Glutamatergic neuron (in vitro differentiated cells): Measurements from ENCODE around the gene FAM20C. TPM values are rescaled to one million over a fixed set of nuclear protein-coding genes. Genes with fewer than 3 reads are reported as not detected.
"Not testable (repeated sequence)": the region's sequence is repeated elsewhere in the genome, so short reads cannot be mapped to it uniquely, and the experiment has no call there.

Experiments used
- DNase-seq: peaks from one replicate; pipeline ENCODE4 v3.0.0; 2022
- H3K27ac Mint-ChIP-seq: one replicate; pipeline ENCODE4 v1.8.0; 2020; ENCODE audit warnings: mild to moderate bottlenecking, mixed read lengths, inconsistent platforms; ENCODE audit not compliant: unreplicated experiment
- H3K27me3 Mint-ChIP-seq: one replicate; pipeline ENCODE4 v1.8.0; 2020; ENCODE audit warnings: mild to moderate bottlenecking, moderate library complexity, mixed read lengths, inconsistent platforms; ENCODE audit not compliant: unreplicated experiment
- H3K36me3 Mint-ChIP-seq: one replicate; pipeline ENCODE4 v1.8.0; 2020; ENCODE audit warnings: mild to moderate bottlenecking, mixed read lengths, inconsistent platforms; ENCODE audit not compliant: unreplicated experiment
- H3K4me1 Mint-ChIP-seq: one replicate; pipeline ENCODE4 v1.8.0; 2020; ENCODE audit warnings: mild to moderate bottlenecking, low read depth, mixed read lengths, inconsistent platforms; ENCODE audit not compliant: unreplicated experiment
- H3K4me3 Mint-ChIP-seq: one replicate; pipeline ENCODE4 v1.8.0; 2020; ENCODE audit warnings: mild to moderate bottlenecking, mixed read lengths, inconsistent platforms; ENCODE audit not compliant: unreplicated experiment
- H3K9me3 Mint-ChIP-seq: one replicate; pipeline ENCODE4 v1.8.0; 2020; ENCODE audit warnings: mild to moderate bottlenecking, moderate library complexity, mixed read lengths, inconsistent platforms; ENCODE audit not compliant: unreplicated experiment
- CTCF ChIP-seq: fragments of 200-600 bp; sonication (generic); IDR thresholded peaks from one replicate; pipeline ENCODE4 v1.5.0; 2021; ENCODE audit not compliant: partially characterized antibody, unreplicated experiment
- total RNA-seq: library from RNA; stranded (reverse); fragmentation: NEBNext Ultra II Directional; extraction: Animal tissue kit (Norgen Biotek cat#: 25700); gene quantifications from one replicate; pipeline ENCODE4 v1.2.1, GENCODE V29; 2021; ENCODE audit not compliant: unreplicated experiment

The FAM20C gene
- total RNA-seq, 1 donor from 2014 or later = 199 TPM

DNA sequence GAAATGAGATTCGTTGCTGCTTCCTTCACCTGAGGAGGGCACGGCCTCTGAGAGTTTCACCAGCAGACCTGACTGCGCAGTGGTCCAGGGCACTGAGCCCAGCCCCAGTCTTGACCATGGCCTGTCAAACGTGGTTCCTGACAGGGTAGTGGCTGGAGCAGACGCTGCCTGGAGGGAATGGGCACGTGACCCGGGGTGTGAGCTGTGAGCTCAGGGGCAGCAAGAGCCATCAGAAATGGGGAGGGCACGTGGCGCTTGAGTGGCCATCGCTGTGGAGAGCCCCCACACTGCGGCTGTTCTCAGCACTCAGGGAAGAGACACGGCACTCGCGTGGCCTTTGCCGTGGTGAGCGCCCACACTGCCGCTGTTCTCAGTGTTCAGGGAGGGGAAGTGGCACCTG is 12.0 kb downstream of the FAM20C start:
- TF ChIP-seq CTCF = no peak
- peaks cover 35% of the 10 kb centered on the region for H3K9me3 Mint-ChIP-seq
- peaks cover 7% of the 10 kb centered on the region for H3K4me1 Mint-ChIP-seq
- no peak for DNase-seq
- H3K27me3 Mint-ChIP-seq = peaks cover 13% of the 10 kb centered on the region
- no peak overlapping the region for H3K27ac Mint-ChIP-seq
- peaks cover 11% of the 10 kb centered on the region for H3K36me3 Mint-ChIP-seq
- H3K4me3 Mint-ChIP-seq = no peak overlapping the region

- Mint-ChIP-seq H3K4me1 (peaks cover 7% of the 10 kb centered on the region), H3K36me3 (peaks cover 11% of the 10 kb centered on the region), H3K4me3 (no peak overlapping the region), H3K27me3 (peaks cover 17% of the 10 kb centered on the region), H3K9me3 (peaks cover 37% of the 10 kb centered on the region), H3K27ac (no peak overlapping the region)
- TF ChIP-seq CTCF = no peak
- no peak for DNase-seq
Measured at GRCh38 chr7:205115-206010, 13.0 kb downstream of the FAM20C start.

DNA sequence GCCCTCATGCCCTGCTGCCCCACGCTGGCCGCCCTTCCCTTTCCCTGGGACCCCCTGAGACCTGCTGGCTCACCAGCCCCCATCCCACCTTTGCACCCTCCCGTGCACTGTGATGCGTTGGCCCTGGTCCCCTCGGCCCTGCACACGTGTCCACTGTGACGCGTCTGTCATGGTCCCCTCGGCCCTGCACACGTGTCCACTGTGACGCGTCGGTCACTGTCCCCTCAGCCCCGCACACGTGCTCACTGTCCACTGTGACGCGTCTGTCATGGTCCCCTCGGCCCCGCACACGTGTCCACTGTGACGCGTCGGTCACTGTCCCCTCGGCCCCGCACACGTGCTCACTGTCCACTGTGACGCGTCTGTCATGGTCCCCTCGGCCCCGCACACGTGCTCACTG is 14.0 kb downstream of the FAM20C start:
- H3K4me1 Mint-ChIP-seq, H3K4me3 Mint-ChIP-seq, H3K27ac Mint-ChIP-seq, DNase-seq: not testable (repeated sequence)
- peaks cover 11% of the 10 kb centered on the region for H3K36me3 Mint-ChIP-seq
- H3K9me3 Mint-ChIP-seq = peaks cover 37% of the 10 kb centered on the region
- H3K27me3 Mint-ChIP-seq = peaks cover 20% of the 10 kb centered on the region

DNA sequence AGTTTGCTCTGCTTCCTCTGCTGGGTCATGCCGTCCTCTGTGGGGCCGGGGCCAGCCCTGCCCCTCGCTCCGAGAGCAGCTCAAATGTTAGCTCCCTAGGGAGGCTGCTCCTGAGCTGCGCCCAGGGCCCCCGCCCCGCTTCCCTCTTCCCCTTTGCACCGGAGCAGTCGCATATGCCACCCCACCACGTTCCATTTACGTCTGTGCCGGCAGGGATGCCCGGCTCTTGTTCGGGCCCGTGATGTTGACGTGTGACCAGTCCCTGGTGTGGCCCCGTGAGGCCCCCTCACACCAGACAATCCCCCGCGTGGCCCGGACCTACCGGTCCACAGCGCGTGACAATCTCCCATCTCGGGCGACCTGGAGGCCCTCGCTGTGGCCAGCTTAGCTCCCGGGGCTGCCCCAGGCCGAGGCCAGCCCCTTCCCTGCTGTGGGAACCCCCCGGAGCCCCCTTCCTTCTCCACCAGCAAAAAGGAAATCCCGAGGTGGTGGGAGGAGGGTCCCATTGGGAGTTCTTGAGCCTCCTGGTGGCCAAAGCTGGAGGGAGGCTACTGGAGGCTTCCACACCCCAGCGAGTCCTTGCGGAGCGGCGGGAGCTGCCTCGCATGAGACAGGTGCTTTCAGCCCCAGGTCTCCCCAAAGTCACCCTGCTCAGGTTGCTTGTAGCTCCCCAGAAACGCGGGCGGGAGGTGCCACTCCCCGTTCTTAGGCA is 15.2 kb downstream of the FAM20C start:
- peaks cover 35% of the 10 kb centered on the region for H3K9me3 Mint-ChIP-seq
- peaks cover 4% of the 10 kb centered on the region for H3K4me1 Mint-ChIP-seq
- peak; percentile 45 for TF ChIP-seq CTCF
- peaks cover 20% of the 10 kb centered on the region for H3K27me3 Mint-ChIP-seq
- H3K4me3 Mint-ChIP-seq = peak overlapping the region; percentile 2
- peak overlapping the region; percentile 22 for H3K27ac Mint-ChIP-seq
- H3K36me3 Mint-ChIP-seq = peaks cover 11% of the 10 kb centered on the region
- DNase-seq = no peak

DNA sequence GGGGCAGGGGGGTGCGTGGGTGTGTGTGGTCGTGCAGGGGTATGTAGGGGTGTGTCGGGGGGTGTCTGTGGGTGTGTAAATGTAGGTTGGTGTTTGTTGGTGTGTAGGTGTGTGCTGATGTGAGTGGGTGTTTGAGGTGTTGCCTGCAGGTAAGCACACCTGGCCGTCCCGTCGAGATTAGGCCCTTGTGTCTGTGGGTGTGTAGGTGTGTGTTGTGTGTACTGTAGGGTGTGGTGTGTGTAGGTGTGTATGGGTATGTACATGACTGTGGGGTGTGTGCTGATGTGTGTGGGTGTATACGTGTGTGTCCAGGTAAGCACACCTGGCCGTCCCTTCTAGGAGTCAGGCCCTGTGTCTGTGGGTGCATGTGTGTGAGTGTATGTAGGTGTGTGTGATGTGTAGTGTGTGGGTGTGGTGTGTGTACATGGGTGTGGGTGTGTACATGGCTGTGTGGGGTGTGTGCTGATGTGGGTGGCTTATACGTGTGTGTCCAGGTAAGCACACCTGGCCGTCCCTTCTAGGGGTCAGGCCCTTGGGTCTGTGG is 15.8 kb downstream of the FAM20C start:
- TF ChIP-seq CTCF = no peak
- peaks cover 32% of the 10 kb centered on the region for H3K9me3 Mint-ChIP-seq
- peak overlapping the region; percentile 22 for H3K27ac Mint-ChIP-seq
- H3K36me3 Mint-ChIP-seq = peaks cover 11% of the 10 kb centered on the region
- no peak for DNase-seq
- H3K27me3 Mint-ChIP-seq = peaks cover 22% of the 10 kb centered on the region
- peaks cover 4% of the 10 kb centered on the region for H3K4me1 Mint-ChIP-seq
- peak overlapping the region; percentile 2 for H3K4me3 Mint-ChIP-seq
